B cell (primary cell): ENCODE data around the gene JADE1. TPM values are rescaled to one million over a fixed set of nuclear protein-coding genes. Genes with fewer than 3 reads are reported as not detected.

Experiments
- ATAC-seq: fragments of 200-7000 bp; cut with Tn5 transposase; one replicate; pipeline ENCODE4 v1.10.0; 2021; ENCODE audit warnings: low read depth, mild to moderate bottlenecking, moderate number of reproducible peaks, moderate library complexity
- CTCF ChIA-PET: fragments of 350-600 bp; sonication (Branson Sonifier 250); formaldehyde crosslinking; loops from one replicate; lab custom pipeline; 2021; ENCODE audit warnings: antibody characterized with exemption, inconsistent platforms; lab: Charles Lee
- POLR2A ChIA-PET: fragments of 350-600 bp; sonication (Branson Sonifier 250); formaldehyde crosslinking; loops from one replicate; lab custom pipeline; 2021; ENCODE audit warnings: antibody characterized with exemption; lab: Charles Lee
- DNase-seq: peaks from one replicate; pipeline ENCODE4 v3.0.0; 2013
- H2AFZ ChIP-seq: 2 replicates; pipeline ENCODE4 v1.6.1; 2012; ENCODE audit warnings: mild to moderate bottlenecking, low read depth, low read length; ENCODE audit not compliant: insufficient read depth, poor library complexity, severe bottlenecking
- H3K27ac ChIP-seq, 2 donors: 1 replicate in 1 of 2; 2 replicates in 1 of 2; pipeline ENCODE4 v1.5.1; 2012 to 2013; ENCODE audit warnings: low read length in 2 of 2, mild to moderate bottlenecking in 2 of 2, moderate library complexity in 1 of 2
- H3K27me3 ChIP-seq, 4 experiments: fragments of 200-600 bp in 1 of 4; sonication (generic) in 1 of 4; replicated peaks in 1 of 4; 1 replicate in 2 of 4; 2 replicates in 2 of 4; pipeline versions ENCODE4 v1.6.1 to v1.7.0; 2013 to 2016; ENCODE audit warnings: low read length in 3 of 4, mild to moderate bottlenecking in 2 of 4, mixed read lengths in 1 of 4, moderate library complexity in 1 of 4; ENCODE audit not compliant: insufficient read depth in 4 of 4, control insufficient read depth in 3 of 4; ENCODE audit errors: control extremely low read depth in 1 of 4
- H3K36me3 ChIP-seq, 2 experiments: replicated peaks in 1 of 2; 1 replicate in 1 of 2; 2 replicates in 1 of 2; pipeline versions ENCODE4 v1.6.1 to v1.7.1; 2013; ENCODE audit warnings: low read length in 1 of 2; ENCODE audit not compliant: insufficient read depth in 2 of 2, control insufficient read depth in 1 of 2; ENCODE audit errors: control extremely low read depth in 1 of 2, extremely low read depth in 1 of 2
- H3K4me1 ChIP-seq, 2 donors: fragments of 200-600 bp in 1 of 2; sonication (generic) in 1 of 2; 1 replicate in 1 of 2; 2 replicates in 1 of 2; pipeline versions ENCODE4 v1.5.1 to v1.6.1; 2013 to 2017; ENCODE audit warnings: low read length in 2 of 2; ENCODE audit not compliant: control insufficient read depth in 2 of 2, insufficient read depth in 2 of 2
- H3K4me2 ChIP-seq: replicated peaks from 2 replicates; pipeline ENCODE3; 2012; ENCODE audit warnings: mild to moderate bottlenecking, low read depth, low read length; ENCODE audit not compliant: poor library complexity, severe bottlenecking
- H3K4me3 ChIP-seq, 5 experiments: fragments of 200-600 bp in 1 of 5; sonication (generic) in 1 of 5; 1 replicate in 3 of 5; 2 replicates in 2 of 5; pipeline versions ENCODE4 v1.5.1 to v1.7.0; 2011 to 2016; ENCODE audit warnings: low read length in 4 of 5, mild to moderate bottlenecking in 4 of 5, low read depth in 2 of 5, control low read depth in 1 of 5, moderate library complexity in 1 of 5; ENCODE audit not compliant: insufficient read depth in 1 of 5; ENCODE audit errors: control extremely low read depth in 1 of 5, extremely low read depth in 1 of 5
- H3K79me2 ChIP-seq: fragments of 200-600 bp; sonication (generic); one replicate; pipeline ENCODE4 v1.6.0; 2016; ENCODE audit warnings: low read length; ENCODE audit not compliant: control insufficient read depth, insufficient read depth
- H3K9ac ChIP-seq: fragments of 200-600 bp; sonication (generic); 2 replicates; pipeline ENCODE4 v1.6.1; 2017; ENCODE audit warnings: mild to moderate bottlenecking, low read length, moderate library complexity
- H3K9me3 ChIP-seq, 3 donors: one replicate each; pipeline versions ENCODE4 v1.6.1 to v1.7.1; 2013; ENCODE audit warnings: low read length in 2 of 3; ENCODE audit not compliant: control insufficient read depth in 2 of 3, insufficient read depth in 1 of 3; ENCODE audit errors: control extremely low read depth in 1 of 3
- H4K20me1 ChIP-seq: 2 replicates; pipeline ENCODE4 v1.6.0; 2012; ENCODE audit warnings: mild to moderate bottlenecking, low read length; ENCODE audit not compliant: insufficient read depth, control insufficient read depth, poor library complexity, severe bottlenecking
- H3K27ac Mint-ChIP-seq: one replicate; pipeline ENCODE4 v1.8.0; 2021; ENCODE audit warnings: mixed read lengths
- H3K27me3 Mint-ChIP-seq: one replicate; pipeline ENCODE4 v1.8.0; 2021; ENCODE audit warnings: mixed read lengths
- H3K4me1 Mint-ChIP-seq: one replicate; pipeline ENCODE4 v1.8.0; 2021; ENCODE audit warnings: mixed read lengths
- H3K4me3 Mint-ChIP-seq: one replicate; pipeline ENCODE4 v1.8.0; 2021; ENCODE audit warnings: mixed read lengths
- H3K9me3 Mint-ChIP-seq: one replicate; pipeline ENCODE4 v1.8.0; 2022; ENCODE audit warnings: mixed read lengths; ENCODE audit not compliant: insufficient read depth
- EZH2 ChIP-seq: IDR thresholded peaks from 2 replicates; pipeline ENCODE4 v1.6.1; 2012; ENCODE audit warnings: borderline replicate concordance, low read depth, mild to moderate bottlenecking, moderate library complexity, low read length; ENCODE audit not compliant: insufficient read depth, poor library complexity, severe bottlenecking
- WGBS: methylation state at CpG from one replicate; pipeline ENCODE4 v1.1.5; 2013; ENCODE audit warnings: missing lambda C conversion rate; ENCODE audit not compliant: insufficient coverage; 5-methylcytosine and 5-hydroxymethylcytosine counted together
- intact Hi-C: fragments of 100-400 bp; cut with micrococcal nuclease; formaldehyde crosslinking; loops from one replicate; pipeline ENCODE4 v1.10.0; 2022
- polyA plus RNA-seq: library from polyadenylated mRNA; depleted of rRNA; stranded (reverse); fragments of >200 nt; gene quantifications from 2 replicates; pipeline ENCODE4 v1.2.3, GENCODE V29; 2012
- total RNA-seq, 2 donors: library from RNA; stranded (reverse); fragments of 120-200 nt in 1 of 2; gene quantifications; 1 replicate in 1 of 2; 2 replicates in 1 of 2; pipeline versions ENCODE4 v1.2.3 to v1.2.4, GENCODE V29; 2013 to 2022
- TF ChIP-seq, protein P1 (sequence below): fragments of 200-600 bp; IDR thresholded peaks from one replicate; pipeline ENCODE4 v1.8.0; 2022; ENCODE audit warnings: antibody characterized with exemption, mild to moderate bottlenecking

The JADE1 gene
- total and polyA plus RNA-seq, 2 donors (not counting 1 experiment from before 2014, with no cell fraction given): 13.8 to 42.4 TPM

DNA sequence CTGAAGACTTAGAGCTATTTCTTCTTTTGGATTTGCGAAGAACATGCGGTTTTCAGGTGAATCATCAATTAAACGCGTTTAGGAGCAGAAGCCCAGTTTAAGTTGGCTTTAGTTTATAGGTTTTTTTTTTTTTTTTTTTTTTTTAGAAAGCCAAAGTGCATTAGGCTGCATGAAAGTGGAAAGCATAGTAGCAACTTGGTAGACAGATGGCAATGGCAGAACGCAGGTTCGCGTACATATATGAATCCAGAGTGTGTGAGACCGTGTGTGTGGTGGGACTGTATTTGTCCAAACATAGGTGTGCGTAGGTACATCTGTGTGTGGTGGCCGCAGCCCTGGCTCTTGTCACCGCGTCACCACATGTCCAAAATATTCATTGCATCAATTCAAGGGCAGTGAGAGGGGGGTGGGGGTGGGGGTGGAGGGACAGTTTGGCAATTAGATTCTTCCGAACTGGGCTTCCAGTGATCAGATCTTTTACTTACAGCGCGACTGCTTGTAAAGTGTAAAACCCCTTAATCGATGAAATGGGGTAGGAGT, 901 bp downstream of the JADE1 start:
- ChIA-PET CTCF (interaction anchor here (1.0 to 2.2 kb wide), 5 partner anchors 15 to 845 kb away, joined by 3 to 7 read pairs (median 5); partner anchors contain the start of gene ABHD18), POLR2A (interaction anchor here (0.7 to 0.8 kb wide), 5 partner anchors 22 to 749 kb away, joined by 4 to 9 read pairs (median 8); partner anchors contain the start of genes LARP1B and PGRMC2)
- Mint-ChIP-seq H3K27me3 (no peaks in the 10 kb centered on the region), H3K4me3 (peak overlapping the region; percentile 96), H3K4me1 (peaks cover 12% of the 10 kb centered on the region), H3K27ac (peak overlapping the region; percentile 98), H3K9me3 (no peaks in the 10 kb centered on the region)
- DNase-seq (peak; percentile 61), ATAC-seq (no peak)
- peaks cover 30% of the 10 kb centered on the region for H4K20me1 ChIP-seq
- peak overlapping the region; percentile 74 to 89 for H3K27ac ChIP-seq
- peaks cover 7 to 16% of the 10 kb centered on the region in 2 donors for H3K4me1 ChIP-seq
- H3K27me3 ChIP-seq: no peaks in the 10 kb centered on the region
- WGBS: 2% methylated on average over 13 of the region's 16 CpGs
- peaks cover 0 to 6% (median 0%) of the 10 kb centered on the region in 3 donors for H3K9me3 ChIP-seq
- peak overlapping the region; percentile 93 for H3K9ac ChIP-seq
- H3K79me2 ChIP-seq: peaks cover 42% of the 10 kb centered on the region
- peak overlapping the region; percentile 81 for H2AFZ ChIP-seq
- H3K4me3 ChIP-seq: peak overlapping the region; percentile 72 to 95 (median 78)
- TF ChIP-seq, protein P1, sequence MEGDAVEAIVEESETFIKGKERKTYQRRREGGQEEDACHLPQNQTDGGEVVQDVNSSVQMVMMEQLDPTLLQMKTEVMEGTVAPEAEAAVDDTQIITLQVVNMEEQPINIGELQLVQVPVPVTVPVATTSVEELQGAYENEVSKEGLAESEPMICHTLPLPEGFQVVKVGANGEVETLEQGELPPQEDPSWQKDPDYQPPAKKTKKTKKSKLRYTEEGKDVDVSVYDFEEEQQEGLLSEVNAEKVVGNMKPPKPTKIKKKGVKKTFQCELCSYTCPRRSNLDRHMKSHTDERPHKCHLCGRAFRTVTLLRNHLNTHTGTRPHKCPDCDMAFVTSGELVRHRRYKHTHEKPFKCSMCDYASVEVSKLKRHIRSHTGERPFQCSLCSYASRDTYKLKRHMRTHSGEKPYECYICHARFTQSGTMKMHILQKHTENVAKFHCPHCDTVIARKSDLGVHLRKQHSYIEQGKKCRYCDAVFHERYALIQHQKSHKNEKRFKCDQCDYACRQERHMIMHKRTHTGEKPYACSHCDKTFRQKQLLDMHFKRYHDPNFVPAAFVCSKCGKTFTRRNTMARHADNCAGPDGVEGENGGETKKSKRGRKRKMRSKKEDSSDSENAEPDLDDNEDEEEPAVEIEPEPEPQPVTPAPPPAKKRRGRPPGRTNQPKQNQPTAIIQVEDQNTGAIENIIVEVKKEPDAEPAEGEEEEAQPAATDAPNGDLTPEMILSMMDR: no peak
- no peak for TF ChIP-seq EZH2
- peak overlapping the region; percentile 96 for H3K4me2 ChIP-seq
- no peaks in the 10 kb centered on the region for H3K36me3 ChIP-seq
- intact Hi-C loops: no loop called here
